ENCODE data around the gene CAMTA1.

CAMTA1 gene

DNA sequence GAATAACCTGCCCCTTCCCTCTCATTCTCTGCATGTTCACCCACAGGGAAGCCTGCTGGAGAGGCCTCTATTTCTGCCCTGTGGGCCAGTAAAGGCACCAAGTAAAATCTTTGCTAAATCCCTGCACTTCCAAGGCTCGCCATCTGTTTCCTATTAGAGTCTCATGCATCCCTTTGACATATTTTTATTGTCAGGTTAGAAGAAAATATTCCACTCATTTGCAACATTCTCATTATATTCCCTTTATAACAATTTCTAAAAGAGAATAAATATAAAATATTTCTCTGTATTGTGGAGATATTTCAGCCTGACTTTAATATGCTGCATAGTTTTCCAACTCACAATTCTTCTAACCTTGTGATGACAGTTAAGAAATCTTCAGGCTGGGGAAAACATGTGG, 645.4 kb downstream of the CAMTA1 start:
- ATAC-seq (ENCODE audit: low read depth) = no peak
- Histone ChIP-seq H3K27ac (ENCODE audit: poor library complexity, severe bottlenecking) (no peak overlapping the region), H3K27me3 (ENCODE audit: insufficient read depth, poor library complexity, severe bottlenecking) (no peaks in the 10 kb centered on the region), H3K4me1 (ENCODE audit: insufficient read depth, poor library complexity, severe bottlenecking) (no peaks in the 10 kb centered on the region), H3K9me3 (ENCODE audit: severe bottlenecking) (no peaks in the 10 kb centered on the region), H3K4me3 (ENCODE audit: severe bottlenecking) (no peak overlapping the region), H3K36me3 (ENCODE audit: low read depth) (no peaks in the 10 kb centered on the region)
- TF ChIP-seq, protein P1, sequence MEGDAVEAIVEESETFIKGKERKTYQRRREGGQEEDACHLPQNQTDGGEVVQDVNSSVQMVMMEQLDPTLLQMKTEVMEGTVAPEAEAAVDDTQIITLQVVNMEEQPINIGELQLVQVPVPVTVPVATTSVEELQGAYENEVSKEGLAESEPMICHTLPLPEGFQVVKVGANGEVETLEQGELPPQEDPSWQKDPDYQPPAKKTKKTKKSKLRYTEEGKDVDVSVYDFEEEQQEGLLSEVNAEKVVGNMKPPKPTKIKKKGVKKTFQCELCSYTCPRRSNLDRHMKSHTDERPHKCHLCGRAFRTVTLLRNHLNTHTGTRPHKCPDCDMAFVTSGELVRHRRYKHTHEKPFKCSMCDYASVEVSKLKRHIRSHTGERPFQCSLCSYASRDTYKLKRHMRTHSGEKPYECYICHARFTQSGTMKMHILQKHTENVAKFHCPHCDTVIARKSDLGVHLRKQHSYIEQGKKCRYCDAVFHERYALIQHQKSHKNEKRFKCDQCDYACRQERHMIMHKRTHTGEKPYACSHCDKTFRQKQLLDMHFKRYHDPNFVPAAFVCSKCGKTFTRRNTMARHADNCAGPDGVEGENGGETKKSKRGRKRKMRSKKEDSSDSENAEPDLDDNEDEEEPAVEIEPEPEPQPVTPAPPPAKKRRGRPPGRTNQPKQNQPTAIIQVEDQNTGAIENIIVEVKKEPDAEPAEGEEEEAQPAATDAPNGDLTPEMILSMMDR (IDR thresholded peaks at IDR 0.05; ENCODE audit: poor library complexity, severe bottlenecking) = no peak
- no peak for DNase-seq (ENCODE audit: low spot score)

DNA sequence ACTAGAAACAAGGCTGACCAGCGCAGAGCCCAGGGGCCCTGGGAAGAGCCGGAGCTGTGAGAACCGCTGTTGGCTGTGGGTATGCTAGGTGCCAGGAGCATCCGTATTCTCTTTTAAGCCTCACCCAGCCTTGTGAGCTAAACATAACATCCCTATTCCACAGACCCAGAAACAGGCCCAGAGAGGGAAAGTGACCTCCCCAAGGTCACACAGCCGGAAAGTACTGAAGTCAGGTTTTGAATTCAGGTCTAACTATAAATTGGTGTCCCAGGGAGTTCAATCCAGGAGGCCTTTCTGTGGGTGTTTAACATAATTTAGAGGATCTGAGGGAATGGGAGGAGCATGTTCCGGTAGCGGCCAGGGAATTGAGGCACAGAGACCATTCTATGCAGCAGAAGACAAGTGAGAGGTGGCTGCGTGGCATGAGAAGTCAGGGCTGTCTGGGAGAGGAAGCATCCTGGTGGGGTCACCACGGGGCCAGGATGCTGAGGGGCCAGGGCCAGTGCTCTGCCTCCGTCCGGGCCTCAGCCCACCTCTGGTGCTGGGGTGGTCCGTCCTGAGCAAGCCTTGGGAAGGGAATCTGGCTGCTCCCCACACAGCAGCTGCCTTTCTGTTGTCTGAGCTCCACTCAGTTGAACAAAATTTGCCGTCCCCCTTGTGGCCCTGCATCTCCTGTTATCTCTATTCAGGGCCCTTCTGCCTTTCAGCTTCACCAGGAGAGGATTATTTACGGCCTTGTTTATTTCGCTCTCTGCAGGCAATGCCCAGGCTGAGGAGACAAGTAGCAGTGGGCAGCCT, 647.0 kb downstream of the CAMTA1 start:
- DNase-seq (ENCODE audit: low spot score) (peak; percentile 8), ATAC-seq (ENCODE audit: low read depth) (no peak)
- no peaks in the 10 kb centered on the region for H3K4me1 ChIP-seq (ENCODE audit: insufficient read depth, poor library complexity, severe bottlenecking)
- no peaks in the 10 kb centered on the region for H3K36me3 ChIP-seq (ENCODE audit: low read depth)
- no peaks in the 10 kb centered on the region for H3K27me3 ChIP-seq (ENCODE audit: insufficient read depth, poor library complexity, severe bottlenecking)
- no peak overlapping the region for H3K27ac ChIP-seq (ENCODE audit: poor library complexity, severe bottlenecking)
- H3K4me3 ChIP-seq (ENCODE audit: severe bottlenecking) = no peak overlapping the region
- TF ChIP-seq, protein P1 (IDR thresholded peaks at IDR 0.05; ENCODE audit: poor library complexity, severe bottlenecking) = no peak
- H3K9me3 ChIP-seq (ENCODE audit: severe bottlenecking) = no peaks in the 10 kb centered on the region

- H3K9me3 ChIP-seq (ENCODE audit: severe bottlenecking) = no peaks in the 10 kb centered on the region
- no peak overlapping the region for H3K27ac ChIP-seq (ENCODE audit: poor library complexity, severe bottlenecking)
- no peak for ATAC-seq (ENCODE audit: low read depth)
- H3K4me1 ChIP-seq (ENCODE audit: insufficient read depth, poor library complexity, severe bottlenecking) = no peaks in the 10 kb centered on the region
- peak; percentile 32 for DNase-seq (ENCODE audit: low spot score)
- H3K36me3 ChIP-seq (ENCODE audit: low read depth) = no peaks in the 10 kb centered on the region
- H3K4me3 ChIP-seq (ENCODE audit: severe bottlenecking) = no peak overlapping the region
- TF ChIP-seq, protein P1 (IDR thresholded peaks at IDR 0.05; ENCODE audit: poor library complexity, severe bottlenecking) = no peak
- no peaks in the 10 kb centered on the region for H3K27me3 ChIP-seq (ENCODE audit: insufficient read depth, poor library complexity, severe bottlenecking)
Measured at GRCh38 chr1:7432900-7433380, 647.7 kb downstream of the CAMTA1 start.

- ATAC-seq (ENCODE audit: low read depth) = no peak
- Histone ChIP-seq H3K9me3 (ENCODE audit: severe bottlenecking) (no peaks in the 10 kb centered on the region), H3K4me1 (ENCODE audit: insufficient read depth, poor library complexity, severe bottlenecking) (no peaks in the 10 kb centered on the region), H3K27me3 (ENCODE audit: insufficient read depth, poor library complexity, severe bottlenecking) (no peaks in the 10 kb centered on the region), H3K4me3 (ENCODE audit: severe bottlenecking) (no peak overlapping the region), H3K36me3 (ENCODE audit: low read depth) (no peaks in the 10 kb centered on the region), H3K27ac (ENCODE audit: poor library complexity, severe bottlenecking) (no peak overlapping the region)
- no peak for DNase-seq (ENCODE audit: low spot score)
- TF ChIP-seq, protein P1 (IDR thresholded peaks at IDR 0.05; ENCODE audit: poor library complexity, severe bottlenecking) = no peak
Measured at GRCh38 chr1:7434566-7434965, 649.3 kb downstream of the CAMTA1 start.

Data from RWPE2 (cell line).